B cell (primary cell): ENCODE results near the gene OPTN.
A peak's percentile ranks its signal among the peaks of the same experiment; 100 is the strongest.

Experiments
- CTCF ChIP-seq: fragments of 200-600 bp; IDR thresholded peaks from one replicate; pipeline ENCODE4 v1.8.0; 2022; ENCODE audit warnings: antibody characterized with exemption, mild to moderate bottlenecking
- EZH2 ChIP-seq: IDR thresholded peaks from 2 replicates; pipeline ENCODE4 v1.6.1; 2012; ENCODE audit warnings: borderline replicate concordance, low read depth, mild to moderate bottlenecking, moderate library complexity, low read length; ENCODE audit not compliant: insufficient read depth, poor library complexity, severe bottlenecking

GRCh38 chr10:13160934-13161856 lies 61.2 kb downstream of the OPTN start, which contains the start of gene MCM10:
- peak; percentile 89 for TF ChIP-seq CTCF
- TF ChIP-seq EZH2: no peak
